Camera-type eye (tissue), 1 donor: Measurements from ENCODE around the gene GRAMD2B. TPM values are rescaled to one million over a fixed set of nuclear protein-coding genes. Genes with fewer than 3 reads are reported as not detected.

Experiments used
- total RNA-seq: library from RNA; depleted of rRNA; stranded (reverse); fragments of >200 nt; gene quantifications from one replicate; pipeline ENCODE4 v1.2.3, GENCODE V29; 2014

GRAMD2B gene, protein sequence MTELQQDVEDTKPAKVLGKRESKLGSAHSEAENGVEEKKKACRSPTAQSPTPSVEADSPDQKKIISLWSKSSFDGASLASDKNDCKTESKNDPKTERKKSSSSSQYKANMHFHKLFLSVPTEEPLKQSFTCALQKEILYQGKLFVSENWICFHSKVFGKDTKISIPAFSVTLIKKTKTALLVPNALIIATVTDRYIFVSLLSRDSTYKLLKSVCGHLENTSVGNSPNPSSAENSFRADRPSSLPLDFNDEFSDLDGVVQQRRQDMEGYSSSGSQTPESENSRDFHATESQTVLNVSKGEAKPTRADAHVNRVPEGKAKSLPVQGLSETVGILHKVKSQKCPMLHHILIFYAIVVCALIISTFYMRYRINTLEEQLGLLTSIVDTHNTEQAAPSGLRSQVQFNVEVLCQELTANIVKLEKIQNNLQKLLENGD
- 44.5 TPM for total RNA-seq

DNA sequence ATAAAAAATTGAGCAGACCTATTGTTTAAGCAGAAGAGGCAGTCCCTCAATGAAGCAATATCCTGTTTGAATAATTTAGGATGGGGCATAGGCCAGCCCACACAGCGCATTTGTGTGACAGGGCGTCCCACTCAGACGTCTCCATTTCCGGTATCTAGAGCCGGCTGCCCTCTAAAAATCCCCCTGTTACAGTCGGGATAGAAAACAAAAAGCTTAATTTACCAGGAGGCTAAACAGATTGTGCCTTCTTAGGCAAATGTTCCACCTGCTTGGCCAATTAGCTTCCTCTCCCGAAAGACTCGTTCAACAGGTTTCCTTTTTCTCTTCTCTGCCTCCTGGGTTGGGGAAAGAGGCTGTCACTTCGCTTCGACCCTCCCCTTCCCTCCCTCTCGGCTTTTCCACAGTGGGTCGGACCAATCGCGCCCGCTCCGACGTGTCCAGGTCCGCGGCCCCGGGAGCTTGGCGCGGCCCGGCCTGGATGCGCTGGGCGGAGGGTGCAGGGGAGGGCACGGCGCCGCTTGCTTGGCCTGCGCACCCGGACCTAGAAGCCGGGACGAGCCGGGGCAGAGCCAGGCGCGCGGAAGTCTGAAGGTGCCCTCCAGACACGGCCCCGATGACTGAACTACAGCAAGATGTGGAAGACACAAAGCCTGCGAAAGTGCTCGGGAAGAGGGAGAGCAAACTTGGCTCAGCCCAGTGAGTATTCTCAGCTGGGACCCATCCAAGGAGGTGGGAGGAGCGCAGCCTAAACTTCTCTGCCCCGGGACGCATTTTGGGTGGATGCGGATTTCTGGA lies at the start of gene GRAMD2B:
Gene GRAMD2B, plus strand, starts transcription at position 416 of the 795 bp plus-strand sequence. Its CDS starts 198 bp downstream, at position 614.

Other genes starting within 250 kb of the GRAMD2B start
- 84.9 TPM for gene ALDH7A1, start 171.8 kb downstream of the GRAMD2B start, total RNA-seq
- gene PHAX, start 177.5 kb downstream of the GRAMD2B start, total RNA-seq: 99.7 TPM